GM13976 (cell line): Measurements from ENCODE around the gene ADAMTS2.

Experiments
- DNase-seq: peaks from one replicate; pipeline ENCODE4 v3.0.0; 2012; ENCODE audit warnings: low spot score
- CTCF ChIP-seq: IDR thresholded peaks from 2 replicates; pipeline ENCODE4 v1.5.1; 2012; ENCODE audit warnings: borderline replicate concordance, mild to moderate bottlenecking; ENCODE audit not compliant: insufficient read depth; ENCODE audit errors: extremely low read depth, missing control alignments, control extremely low read depth
- in situ Hi-C: fragments of 300-500 bp; cut with MboI; formaldehyde crosslinking; loops from one replicate; pipeline ENCODE4 v1.12.0; 2022; ENCODE audit warnings: low sequenced_read_pairs, mixed read lengths, inconsistent platforms; ENCODE audit not compliant: unreplicated experiment

ADAMTS2 gene

GRCh38 chr5:179146277-179146676 lies 199.0 kb downstream of the ADAMTS2 start:
- TF ChIP-seq CTCF, result no peak
- in situ Hi-C loops, result no loop called here

GRCh38 chr5:179143446-179143845 lies 201.8 kb downstream of the ADAMTS2 start:
- no peak for TF ChIP-seq CTCF
- DNase-seq, result no peak
- in situ Hi-C loops, result no loop called here

More at GRCh38 chr5:179146277-179146676, 199.0 kb downstream of the ADAMTS2 start:
- DNase-seq, result no peak

- in situ Hi-C loops, result no loop called here
- no peak for DNase-seq
- TF ChIP-seq CTCF, result no peak
Observed at GRCh38 chr5:179142434-179143198, 202.6 kb downstream of the ADAMTS2 start.

- no peak for TF ChIP-seq CTCF
- DNase-seq, result no peak
- in situ Hi-C loops, result no loop called here
Observed at GRCh38 chr5:179141867-179142266, 203.4 kb downstream of the ADAMTS2 start.

GRCh38 chr5:179140293-179140692 lies 205.0 kb downstream of the ADAMTS2 start:
- in situ Hi-C loops, result no loop called here
- TF ChIP-seq CTCF, result no peak
- DNase-seq, result no peak

GRCh38 chr5:179139936-179140235 lies 205.4 kb downstream of the ADAMTS2 start:
- TF ChIP-seq CTCF, result no peak
- in situ Hi-C loops, result no loop called here

More at GRCh38 chr5:179139936-179140235, 205.4 kb downstream of the ADAMTS2 start:
- DNase-seq, result no peak
